AG04449 (cell line): ENCODE data around the gene SULT4A1.
"Not testable (repeated sequence)": the region's sequence is repeated elsewhere in the genome, so short reads cannot be mapped to it uniquely, and the experiment has no call there.

ENCODE experiments used
- CTCF ChIA-PET: fragments of 350-600 bp; formaldehyde crosslinking; extraction: SDS; loops from one replicate; lab custom pipeline; 2021; ENCODE audit warnings: antibody characterized with exemption; lab: Yijun Ruan, JAX
- POLR2A ChIA-PET: fragments of 400-600, 350-600 bp; formaldehyde crosslinking; extraction: SDS; loops from one replicate; lab custom pipeline; 2020; ENCODE audit warnings: antibody characterized with exemption, inconsistent platforms; lab: Yijun Ruan, JAX
- DNase-seq: peaks from one replicate; pipeline ENCODE4 v3.0.0-alpha.2; 2010; ENCODE audit warnings: low read depth, low spot score
- H3K4me3 ChIP-seq: 2 replicates; pipeline ENCODE4 v1.5.1; 2011; ENCODE audit warnings: low read depth, mild to moderate bottlenecking, control low read depth, low read length
- CTCF ChIP-seq: IDR thresholded peaks from one replicate; pipeline ENCODE4 v1.5.1; 2011; ENCODE audit warnings: mild to moderate bottlenecking, moderate library complexity, low read length, control low read depth, inconsistent platforms; ENCODE audit not compliant: insufficient read depth; ENCODE audit errors: missing control alignments

Gene SULT4A1

GRCh38 chr22:43862074-43862881, at the start of gene SULT4A1:
Gene SULT4A1, minus strand, starts transcription at chr22:43862513. Its CDS starts 131 bp downstream, at chr22:43862382.
- TF ChIP-seq CTCF: no peak
- no peak for DNase-seq
- POLR2A ChIA-PET: no interaction called here
- CTCF ChIA-PET: interaction anchor here (0.9 to 1.0 kb wide), 2 partner anchors 21 to 23 kb away, joined by 3 to 4 read pairs; no protein-coding TSS in a partner anchor
- peak within 1 kb of the TSS; percentile 36 for H3K4me3 ChIP-seq

- ChIA-PET POLR2A (no interaction called here), CTCF (interaction anchor here (1.4 kb wide), 2 partner anchors 10 to 11 kb away, joined by 3 read pairs; no protein-coding TSS in a partner anchor)
- no peak for DNase-seq
- TF ChIP-seq CTCF: no peak
- H3K4me3 ChIP-seq: no peak overlapping the region
Observed at GRCh38 chr22:43911351-43911750, 49.0 kb upstream of the SULT4A1 start.

- TF ChIP-seq CTCF: no peak
- no peak overlapping the region for H3K4me3 ChIP-seq
- CTCF ChIA-PET: no interaction called here
- POLR2A ChIA-PET: no interaction called here
- DNase-seq: no peak
Observed at GRCh38 chr22:43910178-43910695, 47.9 kb upstream of the SULT4A1 start.

- ChIA-PET CTCF (no interaction called here), POLR2A (no interaction called here)
- no peak overlapping the region for H3K4me3 ChIP-seq
- no peak for TF ChIP-seq CTCF
- DNase-seq: no peak
Observed at GRCh38 chr22:43909708-43910107, 47.4 kb upstream of the SULT4A1 start.

GRCh38 chr22:43905681-43906080, 43.4 kb upstream of the SULT4A1 start:
- ChIA-PET CTCF (interaction anchor here (1.0 to 2.2 kb wide), 5 partner anchors 9 to 720 kb away, joined by 3 to 11 read pairs (median 4); no protein-coding TSS in a partner anchor), POLR2A (no interaction called here)
- TF ChIP-seq CTCF: no peak
- H3K4me3 ChIP-seq: no peak overlapping the region
- no peak for DNase-seq

GRCh38 chr22:43904412-43904811, 42.1 kb upstream of the SULT4A1 start:
- H3K4me3 ChIP-seq, DNase-seq, POLR2A ChIA-PET: not testable (repeated sequence)
- CTCF ChIA-PET: interaction anchor here (1.4 to 7.6 kb wide), 3 partner anchors 9 to 21 kb away, joined by 3 to 48 read pairs (median 11); no protein-coding TSS in a partner anchor

- POLR2A ChIA-PET, DNase-seq, H3K4me3 ChIP-seq: not testable (repeated sequence)
- CTCF ChIA-PET: interaction anchor here (0.7 to 7.6 kb wide), 6 partner anchors 12 to 724 kb away, joined by 3 to 48 read pairs (median 4); no protein-coding TSS in a partner anchor
Observed at GRCh38 chr22:43903033-43903432, 40.7 kb upstream of the SULT4A1 start.
